GM21528 (cell line): ENCODE results near the gene URGCP.
"Not testable (repeated sequence)": the region's sequence is repeated elsewhere in the genome, so short reads cannot be mapped to it uniquely, and the experiment has no call there.

ENCODE experiments used
- ATAC-seq: cut with Tn5 transposase; IDR thresholded peaks from one replicate; pipeline ENCODE4 v1.9.1; 2021; ENCODE audit warnings: mild to moderate bottlenecking, moderate library complexity; ENCODE audit not compliant: unreplicated experiment, low FRiP score

Gene URGCP

DNA sequence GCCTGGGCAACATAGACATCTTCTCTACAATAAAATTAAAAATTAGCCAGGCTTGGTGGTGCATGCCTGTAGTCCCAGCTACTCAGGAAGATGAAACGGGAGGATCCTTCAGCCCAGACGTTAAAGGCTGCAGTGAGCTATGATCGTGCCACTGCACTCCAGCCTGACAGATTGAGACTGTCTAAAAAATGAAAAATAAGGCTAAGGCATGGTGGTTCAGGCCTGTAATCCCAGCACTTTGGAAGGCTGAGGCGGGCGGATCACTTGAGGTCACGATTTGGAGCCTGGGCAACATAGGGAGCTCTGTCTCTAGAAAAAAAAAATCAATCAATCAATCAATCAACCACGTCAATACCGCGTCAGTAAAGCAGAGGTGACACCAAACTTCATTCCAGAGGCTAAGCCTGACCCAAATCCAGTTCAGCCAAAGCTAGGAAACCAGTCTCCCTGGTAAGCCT, 68.2 kb downstream of the URGCP start:
- no peak for ATAC-seq

DNA sequence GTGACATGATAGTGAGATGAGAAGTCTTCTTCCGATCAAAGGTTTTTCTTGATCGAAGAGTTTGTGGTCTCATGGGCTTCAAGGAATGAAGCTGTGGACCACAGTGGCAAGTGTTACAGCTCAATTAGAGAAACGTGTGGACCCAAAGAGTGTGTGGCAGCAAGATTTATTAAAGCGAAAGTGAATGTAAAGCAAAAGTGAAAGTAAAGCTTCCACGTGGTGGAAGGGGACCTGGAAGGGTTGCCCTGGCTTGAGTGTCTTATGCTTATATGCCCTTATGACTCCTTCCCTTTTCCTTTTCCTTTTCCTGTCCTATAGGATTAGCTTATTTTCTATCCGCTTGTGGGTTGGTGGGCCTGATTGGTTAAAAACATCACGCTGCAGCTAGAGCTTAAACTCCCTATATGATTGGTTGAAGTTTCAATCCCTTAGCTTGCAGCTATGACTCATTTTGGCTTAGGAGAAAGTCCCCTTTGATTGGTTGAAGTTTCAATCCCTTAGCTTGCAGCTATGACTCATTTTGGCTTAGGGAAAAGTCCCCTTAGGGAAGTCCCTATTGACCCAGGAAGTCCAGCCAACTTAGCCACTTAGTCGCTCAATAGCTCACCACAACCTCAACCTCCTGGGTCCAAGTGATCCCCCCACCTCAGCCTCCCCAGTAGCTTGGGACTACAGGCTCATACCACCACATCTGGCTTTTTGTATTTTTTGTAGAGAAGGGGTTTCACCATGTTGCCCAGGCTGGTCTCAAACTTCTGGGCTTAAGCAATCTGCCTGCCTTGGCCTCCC, 71.7 kb downstream of the URGCP start:
- ATAC-seq = no peak

- ATAC-seq = not testable (repeated sequence)
Measured at GRCh38 chr7:43830917-43831316, 75.5 kb downstream of the URGCP start.
